ENCODE data around the gene SRPK2. TPM values are rescaled to one million over a fixed set of nuclear protein-coding genes. Genes with fewer than 3 reads are reported as not detected.

The SRPK2 gene
- polyA plus RNA-seq, 1 donor, result 34.9 TPM

GRCh38 chr7:105191331-105191730 lies 197.4 kb downstream of the SRPK2 start:
- DNase-seq (ENCODE audit: low read depth), result no peak

DNA sequence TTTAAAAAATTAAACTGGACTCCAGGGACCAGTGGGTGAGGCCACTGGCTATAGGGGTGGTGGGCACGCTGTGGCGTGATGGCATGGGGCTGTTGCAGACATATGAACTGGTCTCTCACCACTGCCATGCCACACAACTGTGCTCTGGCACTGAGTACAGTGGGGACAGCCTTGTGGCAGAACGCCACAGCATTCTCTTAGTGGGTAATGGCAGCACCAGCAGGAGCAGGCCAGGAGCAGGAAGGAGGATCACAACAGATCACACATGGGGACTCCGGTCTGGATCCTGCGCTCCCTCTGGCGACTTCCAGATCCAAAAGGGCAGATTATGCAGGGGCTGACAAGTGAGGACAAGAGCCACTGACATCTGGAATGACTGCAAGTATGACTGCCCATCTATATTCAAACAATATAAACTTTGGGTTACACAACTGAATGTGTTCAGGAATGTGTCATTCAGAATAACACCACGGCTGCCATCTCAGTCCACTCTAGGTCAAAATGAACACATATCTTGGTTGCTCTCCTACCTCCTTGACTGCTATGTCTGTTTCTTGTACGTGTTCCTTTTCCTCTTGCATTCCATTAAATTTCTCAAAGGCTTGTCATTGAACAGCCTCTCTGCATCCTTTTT lies 198.7 kb downstream of the SRPK2 start:
- no peak for DNase-seq (ENCODE audit: low read depth)

- no peak for DNase-seq (ENCODE audit: low read depth)
Measured at GRCh38 chr7:105188201-105188600, 200.5 kb downstream of the SRPK2 start.

DNA sequence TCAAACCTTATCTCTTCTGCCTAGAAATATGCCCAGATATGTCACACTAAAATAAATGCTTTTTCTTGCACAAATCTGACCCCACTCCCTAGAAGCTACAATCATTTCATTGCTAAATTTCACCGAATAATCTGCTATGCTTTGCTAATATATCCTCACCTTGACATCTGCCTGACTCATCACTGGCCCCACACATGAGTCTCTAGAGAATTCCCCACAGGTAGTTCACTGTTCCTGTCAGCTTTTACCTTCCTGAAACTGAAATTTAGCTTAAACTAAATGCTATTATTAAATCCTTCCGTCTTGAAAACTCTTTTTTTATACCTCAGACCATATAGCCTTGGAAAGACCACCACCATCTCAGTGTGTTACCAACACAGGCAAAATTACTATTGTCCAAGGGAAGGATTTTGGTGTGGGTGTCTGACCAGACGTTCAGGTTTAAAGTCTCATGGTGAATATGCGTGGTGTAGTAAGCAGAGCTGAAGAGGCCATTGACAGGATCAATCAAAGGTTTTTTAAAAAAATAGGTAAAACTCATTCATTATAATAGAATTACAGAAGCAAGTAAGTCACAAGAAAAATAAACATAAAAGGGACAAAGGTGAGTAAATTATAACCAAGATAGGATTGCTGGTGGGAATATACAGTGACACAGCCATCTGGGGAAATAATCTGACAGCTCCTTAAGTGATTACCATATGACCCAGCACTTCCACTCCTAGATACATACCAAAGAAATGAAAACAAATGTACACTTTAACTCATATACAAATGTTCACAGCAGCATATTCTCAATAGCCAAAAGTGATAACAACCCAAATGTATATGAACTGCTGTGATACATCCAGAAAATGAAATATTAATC lies 201.2 kb downstream of the SRPK2 start:
- no peak for DNase-seq (ENCODE audit: low read depth)

DNA sequence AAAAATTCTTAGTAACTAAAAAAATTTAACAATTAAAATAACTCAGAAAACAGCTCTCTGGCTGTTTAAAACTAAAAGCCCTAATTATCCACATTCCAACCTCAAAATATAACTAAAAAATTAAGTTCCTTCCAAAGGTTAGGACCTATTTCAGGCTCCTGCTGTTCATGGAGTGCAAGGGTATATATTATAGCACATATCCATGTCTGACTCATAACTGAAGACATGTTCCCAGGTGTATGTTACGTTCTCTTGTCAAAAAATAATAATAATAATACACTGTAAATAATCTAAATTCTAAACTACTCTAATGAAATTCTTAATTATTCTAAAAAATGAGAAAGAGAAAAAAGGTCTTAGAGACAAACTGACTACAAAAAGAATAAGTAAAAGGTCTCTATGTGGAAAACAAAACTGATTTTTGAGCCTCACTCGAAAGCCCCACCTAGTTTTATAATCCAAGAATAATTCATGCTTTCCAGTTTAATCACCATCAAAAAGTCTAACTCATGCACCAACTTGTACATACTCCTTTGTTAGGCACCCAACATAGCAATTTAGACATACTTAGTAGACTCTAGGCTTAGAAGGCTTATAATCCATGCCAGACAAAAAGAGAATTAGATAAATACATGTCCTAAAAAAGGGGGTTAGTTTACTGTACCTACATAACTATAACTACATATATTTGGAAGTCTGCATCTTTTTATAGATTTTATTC lies 203.3 kb downstream of the SRPK2 start:
- no peak for DNase-seq (ENCODE audit: low read depth)

DNA sequence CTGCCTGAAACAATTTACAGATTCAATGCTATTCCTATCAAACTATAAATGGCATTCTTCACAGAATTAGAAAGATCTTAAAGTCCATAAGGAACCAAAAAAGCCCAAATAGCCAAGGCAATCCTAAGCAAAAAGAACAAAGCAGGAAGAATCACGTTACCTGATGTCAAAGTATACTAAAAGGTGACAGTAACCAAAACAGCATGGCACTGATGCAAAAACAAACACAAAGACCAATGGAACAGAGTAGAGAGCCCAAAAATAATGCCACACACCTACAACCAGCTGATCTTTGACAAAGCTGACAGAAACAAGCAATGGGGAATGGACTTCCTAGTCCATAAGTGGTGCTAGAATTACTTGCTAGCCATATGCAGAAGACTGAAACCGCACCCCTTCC lies 208.7 kb downstream of the SRPK2 start:
- no peak for DNase-seq (ENCODE audit: low read depth)

GRCh38 chr7:105178928-105179541 lies 209.7 kb downstream of the SRPK2 start:
- no peak for DNase-seq (ENCODE audit: low read depth)

DNA sequence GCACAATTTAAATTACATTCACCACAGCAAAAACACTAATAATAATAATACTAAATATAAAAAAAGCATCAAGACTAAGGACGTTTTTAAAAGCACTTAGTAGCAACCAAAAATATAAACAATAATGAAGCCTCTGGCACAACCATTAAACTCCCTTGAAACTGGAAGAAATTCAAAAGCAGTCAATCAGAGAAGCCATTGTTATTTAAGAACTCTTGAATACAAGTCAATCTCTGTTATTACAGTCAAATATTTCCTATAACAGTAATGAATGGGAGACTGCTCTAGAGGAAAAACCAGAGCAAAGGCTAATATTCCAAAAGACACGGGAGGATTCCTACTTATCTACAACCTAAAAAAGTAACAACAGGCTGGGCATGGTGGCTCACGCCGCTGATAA lies 210.5 kb downstream of the SRPK2 start:
- no peak for DNase-seq (ENCODE audit: low read depth)

- no peak for DNase-seq (ENCODE audit: low read depth)
Measured at GRCh38 chr7:105177026-105177425, 211.7 kb downstream of the SRPK2 start.

DNA sequence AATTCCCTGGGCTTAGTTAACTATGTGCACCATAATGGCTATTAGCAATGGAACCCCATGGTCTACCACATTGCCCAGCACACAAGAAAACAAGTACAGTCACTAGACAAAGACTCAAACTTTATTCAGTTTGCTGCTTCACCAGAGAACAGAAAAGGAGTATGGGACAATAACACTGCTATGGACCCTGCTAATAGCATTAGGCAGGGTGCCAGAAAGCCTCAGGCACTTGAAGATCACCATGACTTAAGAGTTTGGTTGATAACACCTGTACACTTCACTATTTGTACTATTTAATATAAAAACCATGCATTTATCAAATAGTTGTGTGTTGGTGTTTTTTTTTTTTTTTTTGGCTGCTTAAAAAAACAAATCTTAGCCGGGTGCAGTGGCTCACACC lies 215.1 kb downstream of the SRPK2 start:
- DNase-seq (ENCODE audit: low read depth), result no peak

- no peak for DNase-seq (ENCODE audit: low read depth)
Measured at GRCh38 chr7:105164751-105165150, 224.0 kb downstream of the SRPK2 start.

DNA sequence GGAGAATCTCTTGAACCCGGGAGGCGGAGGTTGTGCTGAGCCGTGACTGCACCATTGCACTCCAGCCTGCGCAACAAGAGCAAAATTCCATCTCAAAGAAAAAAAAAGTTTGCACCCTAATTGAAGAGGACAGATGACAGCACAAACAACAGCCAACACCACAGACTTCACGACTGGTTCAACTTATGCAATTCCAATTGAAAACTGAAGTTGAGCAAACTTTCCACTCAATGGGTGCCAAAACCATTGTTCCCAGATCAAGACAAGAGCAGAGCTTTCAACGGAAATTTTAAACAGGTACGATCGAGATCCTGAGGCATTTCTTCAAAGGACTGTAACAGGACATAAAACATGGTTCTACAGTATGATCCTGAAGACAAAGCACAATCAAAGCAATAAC lies 225.0 kb downstream of the SRPK2 start:
- DNase-seq (ENCODE audit: low read depth), result no peak

DNA sequence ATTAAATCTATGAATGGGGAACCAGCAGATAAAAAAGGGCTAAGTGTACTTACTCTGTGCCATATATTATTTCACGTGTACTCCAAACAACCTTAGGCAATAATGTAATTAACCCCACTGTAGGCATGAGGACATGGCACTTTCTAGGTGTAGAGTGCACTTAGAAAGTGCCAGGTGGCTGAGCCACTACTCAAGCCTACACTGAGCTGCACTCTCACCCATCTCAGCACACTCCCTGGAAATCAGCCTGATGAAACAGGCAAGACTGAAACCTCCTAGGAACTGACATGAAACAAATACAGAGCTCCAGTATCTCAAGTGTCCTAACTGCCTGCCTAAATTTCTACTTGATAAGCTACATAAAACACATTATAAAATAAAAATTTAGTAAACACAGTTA lies 227.4 kb downstream of the SRPK2 start:
- no peak for DNase-seq (ENCODE audit: low read depth)

GRCh38 chr7:105157278-105157677 lies 231.4 kb downstream of the SRPK2 start:
- DNase-seq (ENCODE audit: low read depth), result no peak

DNA sequence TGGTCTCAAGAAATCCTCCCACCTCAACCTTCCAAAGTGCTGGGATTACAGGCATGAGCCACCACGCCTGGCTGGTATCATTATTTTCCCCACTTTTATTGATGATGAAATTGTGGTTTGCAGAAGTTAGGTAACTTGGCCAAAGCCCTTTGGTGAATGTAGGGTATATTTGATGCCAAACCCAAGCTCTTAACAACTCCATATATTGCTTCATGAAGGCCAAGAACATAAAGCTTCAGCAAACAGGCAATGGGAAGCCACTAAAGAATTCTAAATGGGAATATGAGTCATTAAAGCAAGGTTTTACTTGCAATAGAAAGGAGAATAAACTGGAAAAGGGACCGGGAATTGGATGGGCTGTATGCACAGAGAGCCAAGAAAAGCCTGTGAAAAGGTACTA lies 232.0 kb downstream of the SRPK2 start:
- no peak for DNase-seq (ENCODE audit: low read depth)

GRCh38 chr7:105154084-105154483 lies 234.6 kb downstream of the SRPK2 start:
- no peak for DNase-seq (ENCODE audit: low read depth)

- DNase-seq (ENCODE audit: low read depth), result no peak
Measured at GRCh38 chr7:105153531-105153930, 235.2 kb downstream of the SRPK2 start.

GRCh38 chr7:105151152-105151551 lies 237.6 kb downstream of the SRPK2 start:
- DNase-seq (ENCODE audit: low read depth), result no peak

GRCh38 chr7:105149827-105150226 lies 238.9 kb downstream of the SRPK2 start:
- no peak for DNase-seq (ENCODE audit: low read depth)

DNA sequence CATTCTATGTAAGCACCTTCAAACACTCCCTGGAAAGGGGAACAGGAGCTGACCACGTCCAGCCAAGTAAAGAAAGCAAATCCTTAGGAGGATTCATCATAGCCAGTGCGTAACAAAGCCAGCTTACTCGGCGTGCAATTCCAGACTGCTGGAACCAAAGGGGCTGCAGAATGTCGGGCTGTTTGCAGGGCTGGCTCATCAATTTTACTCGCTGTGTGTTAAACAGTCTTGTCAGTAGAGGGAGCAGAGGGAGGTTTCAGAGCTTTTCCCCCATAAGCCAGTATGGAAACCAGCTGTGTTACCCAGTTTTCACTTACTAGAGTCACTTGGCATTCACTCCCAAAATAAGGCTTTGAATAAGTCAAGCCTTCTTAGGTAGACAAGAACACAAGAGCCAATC lies 247.7 kb downstream of the SRPK2 start:
- DNase-seq (ENCODE audit: low read depth), result no peak

- no peak for DNase-seq (ENCODE audit: low read depth)
Measured at GRCh38 chr7:105139381-105139780, 249.3 kb downstream of the SRPK2 start.

DNA sequence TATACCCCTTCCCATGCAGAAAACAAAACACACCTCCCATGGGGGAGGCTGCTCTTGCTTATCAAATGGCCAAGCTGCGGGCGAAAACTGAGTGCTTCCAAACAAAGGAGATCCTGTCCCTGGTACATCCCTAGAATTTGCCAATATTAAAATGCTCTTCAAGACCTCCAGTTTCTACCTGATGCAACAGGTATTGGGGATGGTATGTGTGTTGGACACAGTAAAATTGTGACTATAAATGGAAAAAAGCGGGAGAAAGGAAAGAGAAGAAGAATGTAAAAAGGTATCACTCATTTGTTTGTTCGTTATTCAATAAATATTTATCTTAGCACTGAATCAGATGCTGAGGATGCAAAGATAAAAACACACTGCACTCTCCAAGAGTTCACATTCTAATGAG lies 250.8 kb downstream of the SRPK2 start:
- DNase-seq (ENCODE audit: low read depth), result no peak
